SIG-M5 treated with dmso at 0.1 percent for 504 hours (cell line): ENCODE results near the gene ADGRD2.

Source experiments
- DNase-seq: peaks from one replicate; lab custom pipeline; 2025; ENCODE audit not compliant: unreplicated experiment; lab: John Stamatoyannopoulos, UW

The ADGRD2 gene

GRCh38 chr9:124495126-124496074 lies 45.1 kb downstream of the ADGRD2 start:
- DNase-seq, result no peak

DNA sequence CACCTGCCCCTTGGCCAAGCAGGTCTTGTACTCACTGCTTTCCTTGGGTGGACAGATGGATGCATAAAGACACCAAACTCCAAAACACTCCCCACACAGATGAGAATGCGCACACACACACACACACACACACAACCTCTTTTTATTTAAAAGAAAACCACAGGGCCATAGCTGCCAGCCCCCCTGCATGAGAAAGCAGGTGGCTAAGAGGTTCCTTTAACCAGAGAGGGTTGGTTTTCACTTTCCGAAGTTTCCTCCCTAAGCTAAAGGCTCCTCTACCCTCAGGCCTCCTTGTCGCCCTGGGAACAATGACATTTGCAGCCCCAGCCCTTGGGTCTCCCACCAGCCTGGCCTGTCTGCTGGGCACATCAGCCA lies 45.8 kb downstream of the ADGRD2 start:
- no peak for DNase-seq

GRCh38 chr9:124496463-124496862 lies 46.2 kb downstream of the ADGRD2 start:
- DNase-seq, result no peak

DNA sequence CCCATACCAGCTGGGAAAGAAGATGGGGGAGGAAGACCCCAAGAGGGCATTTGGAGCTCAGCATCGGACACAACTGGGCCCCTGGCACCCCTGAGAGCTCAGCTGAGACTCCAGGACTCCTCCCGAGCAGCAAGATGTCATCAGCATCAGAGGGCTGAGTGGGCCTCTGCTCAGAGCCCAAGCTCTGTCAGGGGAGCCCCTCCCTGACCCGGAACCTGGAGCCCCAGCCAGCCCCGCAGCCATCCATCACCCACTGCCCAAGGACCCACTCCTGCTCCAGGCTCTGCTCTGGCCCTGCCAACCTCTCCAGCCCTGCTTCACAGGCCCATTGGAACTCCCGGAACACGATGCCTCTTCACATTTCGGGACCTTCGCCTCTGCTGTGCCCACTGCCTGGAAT lies 47.2 kb downstream of the ADGRD2 start:
- no peak for DNase-seq

DNA sequence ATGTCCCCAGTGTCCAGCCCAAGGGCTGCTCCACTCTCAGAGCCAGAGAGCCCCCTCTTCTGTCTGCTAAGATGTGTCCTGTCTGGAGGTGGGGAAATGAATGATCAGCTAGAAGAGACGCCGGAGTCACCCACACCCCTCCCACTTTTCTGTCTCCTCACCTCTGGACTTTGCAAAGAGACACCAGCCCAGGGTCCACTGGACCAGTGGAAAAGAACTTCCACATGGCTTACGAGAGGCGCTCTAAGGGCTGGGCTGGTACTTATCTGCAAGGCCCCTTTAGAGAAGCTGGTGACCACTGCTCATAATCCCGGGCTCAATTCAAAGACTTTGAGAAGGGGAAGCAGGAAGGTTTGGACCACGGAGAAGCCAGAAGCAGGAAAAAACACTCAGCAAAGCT lies 47.8 kb downstream of the ADGRD2 start:
- no peak for DNase-seq

GRCh38 chr9:124498499-124499146 lies 48.4 kb downstream of the ADGRD2 start:
- no peak for DNase-seq

GRCh38 chr9:124499216-124499615 lies 49.0 kb downstream of the ADGRD2 start:
- DNase-seq, result no peak

GRCh38 chr9:124500028-124500795 lies 50.0 kb downstream of the ADGRD2 start:
- DNase-seq, result no peak

- no peak for DNase-seq
Observed at GRCh38 chr9:124500796-124501611, 50.8 kb downstream of the ADGRD2 start.

- DNase-seq, result no peak
Observed at GRCh38 chr9:124501771-124502320, 51.6 kb downstream of the ADGRD2 start.

DNA sequence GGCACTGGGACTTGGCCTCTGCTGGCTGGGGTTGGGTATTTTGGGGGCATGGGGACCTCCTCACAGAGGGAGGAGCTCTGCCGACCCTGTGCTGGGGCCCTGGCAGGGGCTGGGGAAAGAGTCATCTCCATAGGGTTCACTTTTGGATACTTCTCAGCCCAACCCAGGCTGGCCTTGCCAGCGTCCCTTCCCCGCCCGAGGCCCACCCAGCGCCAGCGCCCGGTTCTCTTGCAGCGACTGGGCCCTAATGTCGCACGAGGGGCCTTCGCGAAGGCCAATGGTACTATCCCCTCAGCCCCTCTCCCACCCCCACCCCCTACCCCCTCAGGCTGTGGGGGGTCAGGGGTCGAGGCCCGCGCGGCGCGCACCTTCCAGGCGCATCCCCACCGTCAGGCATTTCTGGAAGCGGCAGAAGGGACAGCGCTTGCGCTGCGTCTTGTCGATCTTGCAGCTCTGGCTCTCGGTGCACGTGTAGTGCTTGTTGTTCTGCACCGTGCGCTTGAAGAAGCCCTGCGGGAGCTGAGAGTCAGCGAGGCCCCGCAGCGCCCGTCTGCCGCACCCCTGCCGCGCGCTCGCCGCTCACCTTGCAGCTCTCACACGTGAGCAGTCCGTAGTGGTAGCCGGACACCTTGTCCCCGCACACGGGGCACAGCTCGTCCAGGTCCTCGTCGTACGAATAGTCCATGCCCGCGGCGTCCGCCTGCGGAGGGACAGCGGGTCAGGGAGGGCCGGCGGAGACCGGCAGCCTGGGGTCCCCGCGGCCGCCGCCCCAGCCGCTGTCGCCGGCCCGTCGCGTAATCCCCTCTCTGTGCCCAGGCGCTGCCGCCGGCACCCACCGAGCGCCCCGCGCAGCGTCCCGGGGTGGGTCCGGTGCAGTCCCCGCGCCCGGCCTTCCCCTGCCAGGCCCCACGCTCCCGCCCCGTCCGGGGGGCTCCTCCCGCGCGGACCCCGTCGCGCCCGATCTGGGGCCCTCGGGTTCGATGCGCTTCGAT lies 52.8 kb downstream of the ADGRD2 start:
- no peak for DNase-seq

- DNase-seq, result no peak
Observed at GRCh38 chr9:124503713-124504529, 53.7 kb downstream of the ADGRD2 start.

DNA sequence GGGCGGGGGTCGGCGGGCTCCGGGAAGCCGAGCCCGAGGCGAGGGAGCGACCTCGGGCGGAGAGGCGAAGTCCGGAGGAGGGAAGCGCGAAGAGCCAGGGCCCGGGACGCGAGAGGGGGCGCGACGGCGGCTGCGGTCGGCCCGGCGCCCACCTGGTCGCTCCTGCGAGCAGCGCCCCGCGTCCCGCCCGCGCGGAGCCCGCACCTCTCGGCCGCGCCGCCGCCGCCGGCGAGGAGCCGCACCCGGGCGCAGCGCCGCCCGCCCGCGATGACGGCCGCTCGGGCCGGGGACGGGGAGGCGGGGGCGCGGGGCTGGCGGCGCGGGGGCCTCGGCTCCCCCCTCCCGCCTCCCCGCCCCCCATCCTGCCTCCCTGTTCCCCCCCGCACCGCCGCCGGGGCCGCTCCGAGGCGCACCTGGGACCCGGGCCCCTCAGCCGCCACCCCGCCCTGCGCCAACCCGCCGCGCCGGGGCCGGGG lies 54.3 kb downstream of the ADGRD2 start:
- DNase-seq, result no peak

DNA sequence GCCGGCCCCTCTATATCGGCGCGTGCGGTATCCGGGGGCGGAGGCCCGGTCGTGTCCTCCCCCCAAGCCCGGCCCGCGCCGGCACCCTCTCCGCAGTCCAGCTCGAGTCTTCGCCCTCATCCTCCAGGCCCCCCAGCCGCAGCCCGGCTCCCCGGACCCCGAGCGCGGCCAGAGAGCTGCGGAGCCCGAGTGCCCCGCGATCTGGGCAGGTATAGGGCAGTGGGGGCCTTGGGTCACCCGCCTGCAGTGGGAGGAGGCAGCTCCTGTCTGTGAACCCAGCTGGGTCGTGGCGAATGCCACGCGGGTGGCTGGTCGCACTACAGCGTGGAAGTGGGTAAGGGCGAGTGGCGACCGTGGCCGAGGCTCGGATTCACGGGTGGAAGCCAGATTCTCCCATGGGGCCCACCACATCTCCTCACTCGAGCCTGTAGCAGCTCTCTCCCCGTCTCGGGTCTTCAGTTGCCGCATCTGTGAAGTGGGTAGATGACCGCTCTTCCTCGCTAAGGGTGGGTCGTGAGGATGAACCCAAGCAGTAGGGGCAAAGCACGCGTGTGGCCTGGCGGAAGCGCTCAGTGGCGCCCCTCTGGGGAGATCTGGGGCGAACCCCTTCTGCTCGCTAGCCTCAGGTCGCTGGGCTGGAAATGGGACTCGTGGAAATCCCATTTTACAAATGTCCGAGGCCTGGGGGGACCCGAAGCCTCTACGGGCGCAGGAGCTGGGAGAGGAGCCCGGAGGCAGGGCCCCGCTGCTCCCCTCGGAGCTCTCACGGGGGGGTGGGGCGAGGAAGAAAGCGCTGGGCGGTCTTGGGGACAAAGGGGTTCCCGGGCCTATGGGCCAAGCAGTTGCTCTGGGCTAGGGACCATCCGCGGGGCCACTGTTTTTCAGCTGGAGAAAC lies 55.0 kb downstream of the ADGRD2 start:
- DNase-seq, result no peak

DNA sequence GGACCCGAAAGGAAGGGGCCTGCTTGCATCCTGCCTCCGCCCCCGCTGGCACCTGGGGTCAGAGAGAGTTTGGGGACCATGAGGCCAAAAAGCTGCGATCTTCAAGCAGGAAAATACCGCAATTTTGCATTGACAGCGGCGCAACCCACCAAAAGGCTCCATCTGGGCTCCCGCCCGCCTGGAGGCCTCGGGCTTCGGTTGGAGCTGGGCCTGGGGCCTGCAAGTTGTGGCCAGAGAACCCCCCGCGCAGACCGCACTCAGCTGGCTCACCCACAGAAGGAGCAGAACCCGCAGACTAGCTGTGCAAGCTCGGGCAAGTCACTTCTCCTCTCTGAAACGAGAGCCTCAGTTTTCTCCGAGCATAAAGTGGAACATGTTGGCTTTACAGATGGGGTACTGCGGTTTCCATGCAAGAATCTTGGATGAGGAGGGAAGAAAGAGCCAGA lies 55.7 kb downstream of the ADGRD2 start:
- no peak for DNase-seq

- DNase-seq, result no peak
Observed at GRCh38 chr9:124506433-124506832, 56.2 kb downstream of the ADGRD2 start.
